Measurements from ENCODE around the gene PPM1M.
A peak's percentile ranks its signal among the peaks of the same experiment; 100 is the strongest.

PPM1M gene

GRCh38 chr3:52230889-52231499 lies 14.6 kb upstream of the PPM1M start:
- no peak for DNase-seq (ENCODE audit: low read depth)

GRCh38 chr3:52231502-52232278 lies 13.9 kb upstream of the PPM1M start:
- DNase-seq (ENCODE audit: low read depth), result peak; percentile 66

- no peak for DNase-seq (ENCODE audit: low read depth)
Observed at GRCh38 chr3:52232279-52233107, 13.1 kb upstream of the PPM1M start.

GRCh38 chr3:52233108-52233591 lies 12.4 kb upstream of the PPM1M start:
- no peak for DNase-seq (ENCODE audit: low read depth)

GRCh38 chr3:52233968-52234367 lies 11.6 kb upstream of the PPM1M start:
- DNase-seq (ENCODE audit: low read depth), result no peak

GRCh38 chr3:52234516-52235447 lies 10.8 kb upstream of the PPM1M start:
- no peak for DNase-seq (ENCODE audit: low read depth)

GRCh38 chr3:52236424-52236886 lies 9.1 kb upstream of the PPM1M start:
- no peak for DNase-seq (ENCODE audit: low read depth)

GRCh38 chr3:52237006-52237656 lies 8.4 kb upstream of the PPM1M start:
- no peak for DNase-seq (ENCODE audit: low read depth)

GRCh38 chr3:52237657-52238172 lies 7.8 kb upstream of the PPM1M start:
- peak; percentile 93 for DNase-seq (ENCODE audit: low read depth)

- DNase-seq (ENCODE audit: low read depth), result peak; percentile 25
Observed at GRCh38 chr3:52238193-52238760, 7.3 kb upstream of the PPM1M start.

- DNase-seq (ENCODE audit: low read depth), result peak; percentile 83
Observed at GRCh38 chr3:52238761-52239701, 6.5 kb upstream of the PPM1M start, which contains the start of gene TWF2. TWF2 (minus strand) TSS chr3:52239158; CDS start chr3:52239016, 142 bp downstream.

- peak; percentile 71 for DNase-seq (ENCODE audit: low read depth)
Observed at GRCh38 chr3:52240059-52240885, 5.3 kb upstream of the PPM1M start.

- DNase-seq (ENCODE audit: low read depth), result no peak
Observed at GRCh38 chr3:52240886-52241370, 4.6 kb upstream of the PPM1M start.

GRCh38 chr3:52242039-52242438 lies 3.5 kb upstream of the PPM1M start:
- DNase-seq (ENCODE audit: low read depth), result no peak

GRCh38 chr3:52243791-52244628 lies 1.5 kb upstream of the PPM1M start:
- DNase-seq (ENCODE audit: low read depth), result peak; percentile 89

- no peak for DNase-seq (ENCODE audit: low read depth)
Observed at GRCh38 chr3:52246264-52246620, 683 bp downstream of the PPM1M start.
